Stimulated activated CD4-positive, alpha-beta T cell treated with anti-CD3 and anti-CD28 coated beads, Interleukin-12 subunit alpha, Interleukin-12 subunit beta, amount 100 ng/mL, for 4 hours (primary cell): Measurements from ENCODE around the gene SEC14L3.

Experiments
- DNase-seq: peaks from one replicate; pipeline ENCODE4 v3.0.0-alpha.2; 2020

Gene SEC14L3

DNA sequence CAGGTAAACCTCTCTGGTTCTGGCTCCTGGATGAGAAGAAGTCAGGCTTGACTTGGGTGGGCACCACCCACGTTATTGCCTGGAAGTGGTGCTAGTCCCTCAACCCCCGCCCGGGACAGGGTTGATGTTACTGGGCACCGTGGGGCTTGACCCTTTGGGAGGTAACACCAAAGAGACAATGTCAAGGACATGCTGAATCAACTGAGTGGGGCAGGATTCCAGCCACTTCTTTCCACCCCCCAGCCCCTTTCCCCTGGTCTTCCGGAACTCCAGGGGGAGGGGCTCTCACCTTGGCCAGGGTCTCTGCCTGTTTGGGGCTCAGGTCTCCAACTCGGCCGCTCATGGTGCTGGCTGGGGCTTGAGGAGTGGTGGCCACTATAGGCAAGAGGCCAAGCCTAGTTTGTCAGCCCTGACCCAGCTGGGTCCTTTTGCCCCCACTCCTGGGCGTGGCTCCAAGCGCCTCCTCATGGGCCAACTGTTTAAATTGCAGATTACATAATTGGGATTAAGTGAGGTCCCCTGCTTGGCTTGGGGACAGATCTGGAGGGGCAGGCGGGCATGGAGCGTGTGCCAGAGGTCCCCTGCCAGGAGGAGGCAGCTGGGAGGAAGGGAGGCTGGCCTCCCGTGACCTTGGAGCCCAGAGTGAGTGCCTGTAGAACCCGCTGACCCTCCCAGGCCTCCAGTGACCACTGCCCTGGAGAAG lies at the start of gene SEC14L3:
SEC14L3 (minus strand) TSS at position 402 of the 703 bp plus-strand sequence; CDS start at position 343, 59 bp downstream.
- DNase-seq: no peak

DNA sequence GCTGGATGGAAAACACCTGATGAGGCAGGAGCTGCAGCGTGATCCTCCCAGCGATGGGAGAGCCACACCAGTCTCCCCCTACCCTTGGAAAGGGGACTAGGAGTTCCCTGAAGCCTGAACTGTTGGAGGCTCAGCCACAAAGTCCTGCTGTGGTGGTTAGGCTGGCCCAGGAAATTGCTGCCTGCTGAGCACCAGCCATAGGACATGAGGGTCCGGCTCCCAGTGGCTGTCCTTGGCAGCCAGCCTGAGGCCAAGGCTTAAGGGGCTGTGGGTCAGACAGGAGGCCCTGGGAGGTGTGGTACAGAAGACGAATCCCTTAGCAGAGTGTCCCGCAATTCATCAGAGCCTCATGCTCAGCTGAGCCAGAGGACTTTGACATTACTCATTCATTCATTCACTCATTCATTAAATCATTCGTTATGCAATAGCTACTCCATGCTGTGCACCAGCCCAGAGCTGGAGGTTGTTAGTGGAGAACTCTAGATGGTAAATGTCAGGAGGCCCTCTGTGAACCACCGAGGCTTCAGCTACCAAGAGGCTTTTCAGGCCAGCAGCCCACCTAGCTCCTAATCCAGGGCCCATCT lies 48.1 kb upstream of the SEC14L3 start:
- DNase-seq: no peak

DNA sequence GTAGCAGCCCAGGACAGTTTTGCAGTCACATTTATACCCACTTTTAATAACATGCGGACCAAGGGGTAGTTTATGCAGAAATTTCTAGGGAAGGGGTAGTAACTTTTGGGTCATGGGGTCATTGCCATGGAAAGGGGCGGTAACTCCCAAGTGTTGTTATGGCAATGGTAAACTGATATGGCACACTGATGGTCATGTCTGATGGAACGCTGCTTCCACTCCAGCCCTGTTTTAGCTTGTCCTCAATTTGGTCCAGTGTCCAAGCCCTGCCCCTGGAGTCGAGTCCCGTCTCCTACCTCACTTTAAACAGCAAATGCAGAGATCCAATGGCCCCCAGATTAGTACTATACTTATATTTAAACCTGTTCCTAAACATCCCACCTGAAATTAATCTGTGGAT lies 44.9 kb upstream of the SEC14L3 start:
- no peak for DNase-seq

GRCh38 chr22:30516273-30516672 lies 44.5 kb upstream of the SEC14L3 start:
- DNase-seq: no peak

DNA sequence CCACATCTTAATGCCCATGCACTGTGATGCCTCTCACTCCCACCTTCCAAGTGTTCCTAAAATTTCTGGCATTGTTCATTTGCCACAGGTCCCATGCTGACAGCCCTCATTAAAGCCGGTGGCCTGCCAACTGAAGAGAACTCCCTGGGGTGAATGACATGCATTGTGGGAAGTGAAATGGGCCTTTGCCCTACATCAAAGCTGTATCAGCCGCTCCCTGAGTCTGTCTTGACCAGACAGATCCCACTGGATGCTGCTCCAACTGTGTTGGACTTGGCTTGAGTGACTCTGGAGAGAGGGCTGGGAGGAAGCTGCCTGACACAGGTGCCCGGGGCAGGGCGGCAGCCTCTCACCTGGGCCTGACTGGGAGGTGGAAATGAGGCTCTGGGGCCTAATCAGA lies 42.4 kb upstream of the SEC14L3 start:
- no peak for DNase-seq

DNA sequence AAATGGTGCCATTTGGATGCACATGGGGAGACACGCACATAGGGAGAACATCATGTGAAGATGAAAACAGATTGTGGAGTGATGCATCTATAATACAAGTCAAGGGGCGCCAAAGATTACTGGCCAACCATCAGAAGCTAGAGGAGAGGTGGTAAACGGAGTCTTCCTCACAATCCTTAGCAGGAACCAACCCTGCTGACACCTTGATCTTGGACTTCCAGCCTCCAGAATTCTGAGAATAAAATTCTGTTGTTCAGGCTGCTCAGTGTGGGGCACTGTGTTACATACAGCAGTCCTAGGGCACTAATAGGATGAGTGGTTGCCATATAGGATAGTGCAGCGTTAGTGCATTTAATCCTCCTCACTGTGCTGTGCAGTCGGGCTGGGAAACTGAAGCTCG lies 41.6 kb upstream of the SEC14L3 start:
- no peak for DNase-seq

GRCh38 chr22:30511911-30512310 lies 40.1 kb upstream of the SEC14L3 start:
- no peak for DNase-seq

DNA sequence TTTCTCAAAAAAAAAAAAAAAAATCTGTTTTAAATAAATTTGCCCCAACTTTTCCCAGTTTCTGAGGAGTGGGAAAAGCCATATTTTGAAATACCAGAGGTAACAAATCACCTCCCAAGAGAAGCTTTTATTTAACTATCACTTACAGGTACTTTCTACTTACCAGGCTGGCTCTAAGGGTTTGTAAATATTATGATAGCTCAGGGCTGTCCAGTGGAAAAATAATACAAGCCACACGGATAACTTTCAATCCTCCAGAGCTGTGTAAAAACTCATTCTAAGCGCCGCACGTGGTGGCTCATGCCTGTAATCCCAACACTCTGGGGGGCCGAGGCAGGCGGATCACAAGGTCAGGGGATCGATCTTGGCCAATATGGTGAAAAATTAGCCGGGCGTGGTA lies 39.3 kb upstream of the SEC14L3 start:
- DNase-seq: no peak

GRCh38 chr22:30508216-30508615 lies 36.4 kb upstream of the SEC14L3 start:
- DNase-seq: no peak

DNA sequence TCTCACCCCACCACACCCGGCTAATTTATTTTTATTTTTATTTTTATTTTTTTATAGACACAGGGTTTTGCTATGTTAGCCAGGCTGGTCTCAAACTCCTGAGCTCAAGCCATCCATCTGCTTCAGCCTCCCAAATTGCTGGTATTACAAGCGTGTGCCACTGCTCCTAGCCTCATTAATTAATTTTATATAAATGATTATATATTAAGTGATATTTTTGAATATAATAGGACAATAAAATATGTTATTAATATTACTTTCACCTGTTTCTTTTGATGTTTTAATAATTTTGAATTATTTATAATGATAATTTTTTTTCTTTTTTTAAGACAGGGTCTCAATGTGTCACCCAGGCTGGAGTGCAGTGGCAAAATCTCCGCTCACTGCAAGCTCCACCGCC lies 35.9 kb upstream of the SEC14L3 start:
- DNase-seq: no peak

DNA sequence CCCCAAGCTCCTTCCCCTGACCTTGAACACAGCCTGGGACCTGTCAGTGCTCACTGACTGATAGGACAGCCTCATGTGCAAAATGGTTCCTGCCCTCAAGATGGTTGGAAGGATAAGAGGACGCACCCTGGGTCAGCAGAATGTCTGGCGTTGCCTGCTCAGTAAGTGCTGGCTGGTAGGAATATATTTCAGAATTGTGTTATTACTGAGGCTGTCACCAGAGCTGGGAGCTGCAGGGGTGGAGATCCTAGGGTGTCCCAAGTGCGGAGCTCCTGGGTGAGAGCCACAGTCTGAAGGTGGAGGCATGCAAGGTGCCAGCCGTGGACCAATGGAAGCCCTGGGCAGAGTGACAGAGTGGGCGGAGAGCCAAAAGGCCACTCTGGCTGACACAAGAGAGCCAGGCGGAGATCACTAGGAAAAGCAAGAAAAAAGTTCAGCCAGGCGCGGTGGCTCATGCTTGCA lies 34.7 kb upstream of the SEC14L3 start:
- no peak for DNase-seq

DNA sequence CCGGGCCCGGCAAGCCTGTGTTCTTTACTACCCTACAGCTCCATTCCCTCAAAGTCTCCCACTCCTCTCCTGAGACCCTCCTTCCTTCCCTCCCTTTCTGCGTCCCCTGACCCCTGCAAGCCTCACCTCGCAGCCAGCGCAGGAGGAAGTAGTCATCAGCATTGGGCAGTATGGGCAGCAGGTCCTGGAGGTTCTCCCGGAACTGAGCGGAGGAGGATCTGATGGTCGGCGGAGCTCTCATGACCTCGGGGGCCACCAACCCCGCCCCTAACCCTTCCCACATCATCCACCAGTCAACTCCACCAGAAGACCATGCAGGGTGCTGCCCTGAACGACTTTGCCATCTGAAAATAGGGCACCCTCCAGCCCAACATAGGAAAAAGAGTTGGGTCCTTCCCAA lies 31.7 kb upstream of the SEC14L3 start:
- no peak for DNase-seq

- no peak for DNase-seq
Observed at GRCh38 chr22:30502911-30503310, 31.1 kb upstream of the SEC14L3 start.

- no peak for DNase-seq
Observed at GRCh38 chr22:30502153-30502552, 30.3 kb upstream of the SEC14L3 start.

DNA sequence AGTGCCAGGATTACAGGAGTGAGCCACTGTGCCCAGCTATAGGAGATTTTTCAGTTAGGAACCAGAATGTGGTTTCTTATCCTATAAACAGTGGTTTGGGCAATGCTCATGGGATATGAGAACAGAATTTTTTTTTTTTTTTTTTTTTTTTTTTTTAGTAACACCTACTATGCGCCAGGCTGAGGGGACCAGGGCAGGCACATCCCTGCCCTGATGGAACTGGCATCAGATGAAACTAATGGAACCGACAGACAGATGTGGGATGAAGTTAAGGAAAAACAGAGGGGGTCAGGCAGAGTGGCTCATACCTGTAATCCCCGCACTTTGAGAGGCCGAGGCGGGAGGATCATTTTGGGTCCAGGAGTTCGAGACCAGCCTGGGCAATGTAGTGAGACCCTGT lies 28.8 kb upstream of the SEC14L3 start:
- no peak for DNase-seq

- DNase-seq: no peak
Observed at GRCh38 chr22:30497466-30498150, 25.8 kb upstream of the SEC14L3 start.

GRCh38 chr22:30495041-30495784 lies 23.4 kb upstream of the SEC14L3 start:
- DNase-seq: no peak

GRCh38 chr22:30492144-30492543 lies 20.3 kb upstream of the SEC14L3 start:
- no peak for DNase-seq

DNA sequence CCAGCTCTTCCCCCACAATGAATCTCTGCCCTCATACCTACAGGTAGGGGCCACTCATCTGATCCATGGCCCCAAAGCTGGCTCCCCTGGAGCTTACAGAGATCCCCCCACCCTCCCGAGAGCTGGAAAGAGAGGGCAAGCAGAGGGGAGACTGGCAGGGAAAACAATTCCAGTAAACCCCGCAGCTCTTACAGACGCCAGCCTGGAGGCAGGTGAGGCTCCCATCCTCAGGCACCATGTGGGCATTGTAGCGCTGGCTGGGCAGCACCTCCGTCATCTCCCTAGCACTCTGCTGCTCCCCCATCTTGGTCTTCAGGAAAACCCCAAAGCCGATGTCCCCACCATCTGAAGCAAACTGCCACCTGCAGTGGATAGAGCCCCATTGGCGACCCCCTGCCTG lies 19.6 kb upstream of the SEC14L3 start:
- DNase-seq: no peak

DNA sequence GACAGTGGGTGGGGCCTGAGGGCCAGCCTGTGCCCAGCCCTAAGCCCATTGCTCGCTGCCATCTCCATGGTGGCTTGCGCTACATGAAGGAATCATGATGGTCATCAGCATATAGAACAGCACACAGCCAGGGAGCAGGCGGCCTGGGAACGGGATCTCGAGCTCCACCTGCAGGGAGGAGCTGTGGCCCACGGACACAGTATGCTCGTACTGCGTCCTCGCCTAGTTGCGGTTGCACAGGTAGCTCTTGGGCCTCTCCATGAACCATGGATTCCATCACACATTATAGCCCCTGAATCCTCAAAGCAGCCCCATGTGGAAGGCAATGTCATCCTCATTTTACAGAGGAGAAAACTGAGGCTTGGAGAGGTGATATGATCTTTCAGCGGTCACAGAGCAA lies 18.6 kb upstream of the SEC14L3 start:
- no peak for DNase-seq

GRCh38 chr22:30488121-30488520 lies 16.3 kb upstream of the SEC14L3 start:
- DNase-seq: no peak

GRCh38 chr22:30486661-30487115 lies 14.9 kb upstream of the SEC14L3 start:
- no peak for DNase-seq

- DNase-seq: no peak
Observed at GRCh38 chr22:30486118-30486517, 14.3 kb upstream of the SEC14L3 start.
